ENCODE data around the gene CCDC57.

CCDC57 gene

DNA sequence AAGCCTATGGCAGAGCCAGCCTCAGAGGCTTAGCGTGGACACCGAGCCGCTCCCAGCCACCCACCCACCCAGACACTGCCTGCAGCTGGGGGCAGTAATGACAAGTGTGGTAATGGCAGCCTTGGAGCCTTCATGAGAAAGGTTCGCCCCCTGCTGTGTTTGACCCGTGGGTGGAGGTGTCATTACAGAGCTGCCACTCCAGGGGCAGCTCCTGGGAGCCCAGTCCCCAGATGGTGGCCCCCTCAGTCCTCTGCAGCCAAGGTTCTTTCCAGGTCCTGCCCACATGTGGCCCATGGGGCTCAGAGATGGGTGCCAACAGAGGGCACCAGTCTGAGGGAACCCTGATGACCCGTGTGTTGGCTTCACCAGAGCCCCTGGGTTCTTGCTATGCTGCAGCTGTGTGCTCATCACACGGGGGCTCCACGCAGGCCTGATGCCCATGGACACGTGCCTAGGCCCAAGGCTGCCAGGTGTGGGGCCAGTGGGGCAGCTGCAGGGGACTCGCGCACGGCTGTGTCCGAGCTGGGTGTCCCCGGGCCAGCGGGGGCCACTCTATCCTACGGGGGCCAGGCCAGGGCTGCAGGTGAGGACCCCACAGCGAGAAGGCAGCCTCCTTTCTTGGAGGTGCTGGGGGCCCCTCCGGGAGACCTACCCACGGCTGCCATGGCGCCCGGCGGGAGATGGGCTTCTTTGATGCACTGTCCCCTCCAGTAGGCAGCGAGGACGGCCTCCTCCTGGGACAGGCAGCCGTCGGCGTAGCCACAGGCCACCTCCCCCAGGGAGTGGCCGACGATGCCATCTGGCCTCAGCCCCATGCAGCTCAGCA lies 122.7 kb downstream of the CCDC57 start:
- no peak for DNase-seq

DNA sequence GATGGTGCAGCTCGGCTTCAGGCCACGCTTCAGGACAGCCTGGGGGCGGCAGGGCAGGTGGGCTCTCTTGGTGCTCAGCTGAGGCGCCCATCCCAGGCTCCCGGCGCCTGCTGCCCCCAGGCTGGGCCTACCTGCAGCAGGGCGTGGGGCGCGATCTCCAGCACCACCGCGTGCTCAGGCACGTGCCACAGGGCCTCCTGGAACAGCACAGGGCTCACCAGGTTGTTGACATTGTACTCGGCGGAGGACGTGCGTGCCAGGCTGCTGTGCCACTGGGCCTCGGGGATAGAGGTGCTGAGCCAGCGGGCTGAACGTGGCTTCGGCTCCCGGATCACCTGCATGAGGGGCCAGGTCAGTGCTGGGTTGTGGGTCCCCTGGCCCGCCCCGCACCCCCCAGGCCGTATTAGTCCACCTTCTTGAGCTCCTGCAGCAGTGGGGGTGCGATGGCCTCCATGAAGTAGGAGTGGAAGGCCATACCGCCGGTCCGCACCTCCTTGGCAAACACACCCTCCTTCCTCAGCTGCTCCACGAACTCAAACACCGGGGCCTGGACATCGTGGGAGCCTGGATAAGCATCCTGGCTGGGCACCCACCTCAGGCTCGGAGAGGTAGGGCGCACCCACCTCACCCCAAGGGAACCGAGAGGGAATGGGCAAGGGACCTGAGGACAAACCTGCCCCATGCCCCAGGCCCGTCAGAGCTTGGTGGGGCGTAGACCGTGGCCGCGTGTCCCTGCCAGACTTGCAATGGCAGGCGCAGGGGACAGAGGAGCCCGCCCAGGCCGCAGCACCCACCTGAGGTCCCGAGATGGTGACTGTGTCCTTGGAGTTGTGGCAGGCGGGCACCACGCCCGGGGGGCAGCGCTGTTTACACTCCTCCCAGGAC lies 123.6 kb downstream of the CCDC57 start:
- DNase-seq = no peak

DNA sequence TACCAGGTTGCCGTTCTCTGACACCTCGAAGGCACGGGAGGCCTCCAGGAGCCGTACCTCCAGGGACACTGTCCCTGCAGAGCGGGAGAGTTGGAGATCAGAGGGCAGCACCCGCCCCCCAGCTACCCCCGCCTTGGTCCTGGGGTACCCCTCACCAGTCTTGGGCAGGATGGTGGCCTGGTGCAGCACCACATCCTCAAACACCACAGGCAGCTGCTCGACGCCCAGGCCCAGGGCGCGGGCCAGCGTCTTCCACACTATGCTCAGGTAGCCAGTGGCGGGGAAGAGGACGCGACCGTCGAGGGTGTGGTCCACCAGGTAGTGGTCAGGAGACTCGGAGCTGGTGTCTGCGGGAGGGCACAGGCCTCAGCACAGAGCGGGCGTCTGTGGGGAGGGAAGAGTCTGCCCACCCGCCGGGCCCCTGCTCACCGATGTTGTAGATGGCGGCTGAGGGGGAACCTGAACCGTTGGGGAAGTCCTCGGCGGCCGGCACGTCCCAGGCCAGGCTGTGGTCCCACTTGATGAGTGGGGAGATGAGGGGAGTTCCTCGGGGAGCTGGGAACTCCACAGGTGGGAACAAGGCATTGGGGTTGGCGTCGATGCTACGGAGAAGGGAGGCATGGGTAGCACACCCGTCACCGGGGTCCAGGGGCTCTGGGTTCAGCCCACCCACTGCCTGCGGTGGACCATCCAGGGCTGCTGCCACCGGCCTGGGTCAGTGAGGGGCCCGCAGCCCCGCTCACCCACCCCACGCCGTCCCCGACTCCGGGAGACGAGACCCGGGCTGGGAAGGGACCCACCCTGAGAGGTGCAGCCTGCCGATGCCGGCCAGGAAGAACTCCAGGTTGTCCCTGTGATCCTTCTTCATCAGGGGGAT lies 124.4 kb downstream of the CCDC57 start:
- no peak for DNase-seq

DNA sequence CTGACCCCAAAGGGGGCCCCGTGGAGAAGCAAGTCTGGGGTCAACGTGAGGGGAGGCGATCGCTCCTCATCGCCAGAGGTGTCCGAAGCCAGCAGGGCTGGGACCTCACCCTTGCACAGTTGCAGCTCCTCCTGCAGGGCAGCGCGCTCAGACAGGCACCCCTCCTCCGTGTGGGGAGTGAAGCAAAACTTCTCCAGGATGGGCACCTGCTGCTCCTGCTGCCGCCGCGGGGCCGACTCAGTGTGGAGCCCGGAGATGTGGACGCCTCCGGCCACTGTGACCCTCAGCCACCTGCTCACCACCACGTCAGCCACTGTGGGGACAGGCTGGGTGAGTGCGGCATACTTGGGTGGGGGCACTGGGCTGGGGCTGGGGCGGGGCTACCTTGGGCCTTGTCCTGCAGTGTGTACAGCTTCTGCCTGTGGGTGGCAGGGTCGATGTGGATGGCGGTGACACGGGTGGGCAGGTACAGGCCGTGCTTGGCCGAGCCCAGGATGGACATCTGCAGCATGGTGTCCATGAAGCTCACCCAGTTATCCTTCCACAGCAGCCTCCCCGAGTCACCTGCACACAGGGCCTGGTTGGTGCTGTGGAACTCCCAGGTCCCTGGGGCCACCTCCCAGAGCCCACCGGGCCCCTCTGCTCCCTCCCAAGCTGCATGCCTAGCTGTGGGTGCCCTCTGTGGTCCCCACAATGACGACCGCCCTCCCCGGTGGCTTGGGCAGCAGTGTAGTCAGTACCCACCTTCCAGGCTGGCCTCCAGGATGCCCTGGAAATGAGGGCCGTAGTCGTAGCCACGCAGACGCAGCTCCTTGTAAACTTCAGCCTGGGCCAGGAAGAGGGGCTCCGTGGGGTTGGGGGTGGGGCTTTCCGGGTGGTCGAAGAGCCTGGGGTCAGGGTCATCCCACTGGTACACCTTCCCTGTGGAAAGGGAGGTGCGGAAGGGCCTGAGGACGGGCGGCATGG lies 125.4 kb downstream of the CCDC57 start:
- no peak for DNase-seq

DNA sequence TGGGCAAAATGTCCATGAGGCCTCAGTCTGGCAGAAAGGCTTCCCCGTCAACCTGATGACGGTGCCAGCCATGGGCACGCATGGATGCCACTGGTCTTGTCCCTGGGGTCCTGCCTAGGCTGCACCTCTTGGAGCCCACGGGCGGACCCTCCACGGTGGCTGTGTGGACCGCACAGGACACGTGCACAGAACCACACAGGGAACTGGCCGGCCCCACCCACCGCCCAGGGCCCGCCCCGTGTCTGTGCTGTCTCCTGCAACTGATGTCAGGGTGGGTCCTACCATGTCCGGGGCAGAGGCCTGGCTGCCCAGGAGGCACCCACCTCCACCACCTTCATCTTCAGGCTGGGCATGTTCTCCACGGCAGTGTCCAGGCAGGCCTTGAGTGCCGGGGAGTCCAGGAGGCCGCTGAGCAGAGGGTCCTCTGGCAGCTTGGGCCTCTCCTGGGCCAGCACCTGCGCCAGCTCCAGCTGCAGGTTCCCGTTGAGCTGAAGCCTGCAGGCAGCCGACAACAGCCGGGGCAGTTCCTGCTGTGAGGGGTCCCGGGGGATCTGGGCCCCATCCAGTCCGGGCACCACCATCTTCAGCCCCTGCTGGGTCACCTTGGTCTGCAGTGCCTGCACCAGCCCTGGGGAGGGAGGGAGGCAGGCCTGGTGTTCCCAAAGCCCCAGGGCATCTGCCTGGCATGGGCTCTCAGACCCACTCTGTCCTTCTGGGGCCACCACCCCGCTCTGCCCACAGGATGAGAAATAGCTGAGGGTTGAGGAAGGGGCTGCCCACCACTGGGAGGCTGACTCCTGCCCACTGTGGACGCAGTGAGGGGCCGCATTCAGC lies 126.5 kb downstream of the CCDC57 start:
- no peak for DNase-seq

DNA sequence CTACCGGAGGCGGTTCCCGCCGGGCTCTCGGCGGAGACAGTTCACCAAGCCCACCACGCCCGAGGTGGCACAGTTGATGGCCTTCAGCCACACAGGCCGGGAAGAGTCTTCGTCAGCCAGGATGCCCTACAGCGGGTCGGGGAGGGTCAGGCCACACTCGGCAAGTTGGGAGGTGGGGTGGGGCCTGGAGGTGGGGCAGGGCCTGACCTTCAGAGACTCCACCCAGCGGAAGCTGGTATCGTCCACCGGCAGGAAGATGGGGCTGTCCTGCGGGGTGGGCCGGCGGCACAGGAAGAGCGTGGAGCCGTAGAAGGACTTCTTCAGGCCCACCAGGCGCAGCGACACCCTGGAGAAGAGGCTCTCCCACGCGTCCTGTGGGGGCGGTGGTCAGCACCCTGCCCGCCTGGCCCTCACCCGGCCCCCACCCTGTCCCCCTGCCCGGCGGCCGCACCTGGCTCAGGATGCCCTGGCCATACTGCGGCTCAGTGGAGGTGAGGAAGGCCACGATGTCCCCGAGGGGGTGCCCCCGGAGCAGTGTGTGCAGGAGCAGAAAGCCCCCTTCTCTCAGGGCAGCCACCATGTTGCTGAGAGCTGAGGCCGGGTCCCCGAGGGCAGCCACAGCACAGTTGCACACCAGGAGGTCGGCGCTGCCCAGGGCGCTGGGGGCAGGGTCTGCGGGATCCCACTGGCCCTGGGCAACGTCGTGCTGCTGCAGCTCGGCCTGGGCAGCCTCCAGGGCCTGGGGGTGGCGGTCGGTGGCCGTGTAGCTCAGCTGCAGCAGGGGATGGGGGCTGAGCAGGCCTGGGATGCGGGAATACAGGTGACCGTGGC lies 127.4 kb downstream of the CCDC57 start:
- DNase-seq = no peak

DNA sequence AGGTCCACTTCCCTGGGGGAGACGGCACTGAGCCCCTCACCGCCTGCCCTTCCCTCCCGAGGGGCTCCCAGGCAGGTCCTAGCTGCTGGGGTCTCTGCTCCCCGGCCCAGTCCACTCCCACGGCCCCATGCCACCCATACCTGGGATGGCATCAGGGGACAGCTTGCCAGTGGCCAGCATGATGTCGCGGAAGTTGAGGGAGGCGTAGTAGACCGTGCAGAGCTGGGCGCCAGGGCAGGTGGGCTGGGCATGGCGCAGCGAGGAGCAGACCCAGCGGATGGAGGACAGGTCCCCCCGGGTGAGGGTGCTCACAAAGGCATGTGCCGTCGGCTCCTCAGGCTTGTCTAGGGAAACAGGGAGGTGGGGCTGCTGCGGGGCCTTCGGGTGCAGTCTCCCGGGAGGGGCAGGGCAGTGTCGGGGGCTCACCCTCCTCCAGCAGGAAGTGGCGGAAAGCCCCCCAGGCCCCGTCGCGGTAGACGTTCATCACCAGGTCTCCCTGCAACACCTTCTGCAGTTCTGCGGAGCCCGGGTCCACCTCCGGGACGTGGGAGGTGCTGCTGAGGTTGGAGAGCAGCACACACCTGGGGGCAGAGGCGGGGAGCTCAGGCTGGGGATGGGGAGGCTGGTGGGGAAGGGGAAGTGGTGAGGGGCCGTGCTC lies 128.1 kb downstream of the CCDC57 start:
- DNase-seq = no peak

DNA sequence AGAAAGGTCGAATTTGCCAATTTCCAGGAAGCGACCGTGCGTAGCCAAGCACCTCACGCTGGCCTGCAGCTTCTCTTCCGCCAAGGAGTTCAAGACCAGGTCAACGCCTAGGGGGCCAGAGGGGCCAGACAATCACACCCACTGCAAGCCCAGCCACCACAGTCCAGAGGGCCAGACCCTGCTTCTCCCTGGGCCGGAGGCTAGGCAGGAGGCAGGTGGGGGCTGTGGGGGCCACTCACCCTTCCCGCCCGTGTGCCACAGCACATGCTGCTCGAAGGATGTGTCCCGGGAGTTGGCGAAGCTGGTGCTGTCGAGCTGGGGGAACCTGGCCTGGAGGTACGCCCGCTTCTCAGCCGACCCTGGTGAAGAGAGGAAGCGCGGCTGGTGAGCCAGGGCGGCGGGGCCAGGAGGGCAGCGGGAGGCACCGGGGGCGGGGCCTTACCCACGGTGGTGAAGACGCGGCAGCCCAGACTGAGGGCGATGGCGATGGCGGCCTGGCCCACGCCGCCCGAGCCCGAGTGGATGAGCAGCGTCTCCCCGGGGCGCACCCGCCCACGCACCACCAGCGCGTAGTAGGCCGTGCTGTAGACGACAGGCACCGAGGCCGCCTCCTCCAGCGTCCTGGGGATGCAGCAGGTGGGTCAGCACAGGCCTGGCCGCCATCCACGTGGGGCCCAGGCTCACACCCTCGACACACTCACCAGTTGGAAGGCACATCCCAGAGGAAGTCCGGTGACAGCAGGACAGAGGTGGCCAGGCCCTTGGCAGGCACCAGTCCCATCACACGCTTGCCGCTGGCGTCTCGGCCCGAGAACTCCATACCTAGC lies 128.9 kb downstream of the CCDC57 start:
- no peak for DNase-seq

DNA sequence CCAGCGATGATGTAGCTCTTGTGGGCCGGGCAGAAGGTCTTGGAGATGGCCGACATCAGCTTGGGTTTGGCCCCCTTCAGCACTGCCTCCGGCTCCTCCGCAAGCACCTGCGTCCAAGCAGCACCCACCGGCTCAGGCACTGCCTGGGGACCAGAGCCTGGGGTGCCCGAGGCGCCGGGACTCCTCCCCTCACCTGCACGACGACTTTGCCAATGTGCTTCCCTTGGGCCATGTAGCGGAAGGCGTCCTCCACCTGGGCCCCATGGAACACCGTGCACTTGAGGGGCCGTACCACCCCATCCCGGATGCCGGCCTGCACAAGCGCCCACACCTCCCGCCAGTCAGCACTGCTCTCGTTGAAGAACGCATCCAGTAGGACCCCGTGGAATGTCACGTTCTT lies 129.6 kb downstream of the CCDC57 start:
- DNase-seq = no peak

DNA sequence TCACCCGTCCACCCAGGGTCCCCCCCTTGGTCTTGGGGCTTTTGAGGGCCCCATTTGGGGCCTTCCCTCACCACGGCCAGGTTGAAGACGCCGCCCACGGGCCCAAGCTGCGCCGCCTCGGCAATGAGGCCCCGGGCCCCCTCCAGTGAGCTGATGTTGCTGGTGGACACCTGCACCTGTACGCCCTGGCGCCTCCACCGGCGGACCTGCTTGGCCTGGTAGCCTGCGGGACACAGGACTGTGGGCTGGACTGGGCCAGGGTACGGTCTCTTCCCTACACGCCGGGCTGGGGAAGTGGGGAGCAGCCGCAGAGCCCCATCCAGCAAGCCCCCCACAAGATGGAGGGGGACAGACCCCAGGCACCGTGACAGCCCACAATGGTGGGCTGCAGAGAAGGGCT lies 130.2 kb downstream of the CCDC57 start:
- DNase-seq = no peak

DNA sequence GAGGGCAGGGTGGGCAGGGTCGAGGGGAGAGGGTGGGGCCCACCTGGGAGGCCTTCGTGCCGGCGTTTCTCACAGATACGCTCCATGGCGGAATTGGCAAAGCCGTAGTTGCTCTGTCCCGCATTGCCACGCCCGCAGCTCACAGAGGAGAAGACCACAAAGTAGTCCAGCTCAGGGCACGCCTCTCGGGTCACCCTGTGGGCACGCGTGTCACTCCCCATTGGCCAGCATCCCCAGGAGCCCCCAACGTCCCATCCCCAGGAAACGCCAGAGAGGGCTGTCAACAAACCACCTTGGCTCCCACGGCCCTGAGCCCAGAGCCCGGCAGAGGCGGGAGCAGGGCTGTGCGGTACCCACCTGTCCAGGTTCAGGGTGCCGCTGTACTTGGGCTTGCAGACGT lies 130.7 kb downstream of the CCDC57 start:
- no peak for DNase-seq

DNA sequence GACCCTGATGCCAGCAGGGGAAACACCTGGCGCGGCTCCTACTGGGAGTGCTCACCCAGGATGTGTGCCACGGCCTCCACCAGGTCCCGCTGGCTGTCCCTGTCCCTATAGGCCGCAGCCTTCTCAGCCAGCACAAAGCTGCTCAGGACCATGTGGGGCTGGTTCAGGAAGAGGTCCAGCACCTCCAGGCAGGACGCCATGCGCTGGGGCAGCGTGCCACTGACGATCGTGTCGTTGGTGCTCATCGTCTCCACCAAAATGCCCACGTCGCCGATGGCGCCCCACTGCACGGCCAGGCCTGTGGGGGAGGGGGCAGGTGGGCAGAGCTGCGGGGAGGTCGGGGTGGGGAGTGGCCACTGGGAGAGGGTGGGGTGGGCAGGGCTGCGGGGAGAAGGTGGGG lies 131.1 kb downstream of the CCDC57 start:
- DNase-seq = no peak

DNA sequence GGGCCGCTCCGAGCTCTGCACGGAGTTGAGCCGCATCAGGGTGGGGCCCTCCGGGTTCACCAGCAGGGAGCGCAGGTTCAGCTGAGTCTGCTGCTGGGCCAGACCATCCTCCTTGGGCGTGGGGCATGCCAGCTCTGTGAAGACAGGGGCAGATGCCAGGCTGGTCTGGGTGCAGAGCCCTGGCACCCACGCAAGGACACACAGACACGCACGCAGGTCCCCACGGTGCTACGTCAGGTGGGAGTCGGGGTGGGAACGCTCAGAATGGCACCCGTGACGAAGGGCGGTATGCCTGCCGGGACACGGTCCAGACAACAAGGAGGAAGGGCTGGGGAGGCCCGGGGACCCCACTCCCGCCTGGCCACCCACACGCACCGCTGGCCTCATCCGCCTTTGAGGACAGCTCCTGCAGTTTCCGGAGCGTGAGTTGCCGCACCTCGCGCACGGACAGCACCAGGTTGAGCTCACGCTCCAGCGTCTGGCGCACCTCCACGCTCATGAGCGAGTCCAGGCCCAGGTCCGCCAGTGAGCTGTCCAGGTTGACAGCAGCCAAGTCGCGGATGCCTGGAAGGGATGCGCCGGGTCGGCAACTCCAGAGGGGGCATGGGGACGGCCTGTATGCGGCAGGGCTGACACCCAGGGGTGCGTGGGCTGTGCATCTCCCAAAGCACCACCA lies 131.7 kb downstream of the CCDC57 start:
- DNase-seq = no peak

DNA sequence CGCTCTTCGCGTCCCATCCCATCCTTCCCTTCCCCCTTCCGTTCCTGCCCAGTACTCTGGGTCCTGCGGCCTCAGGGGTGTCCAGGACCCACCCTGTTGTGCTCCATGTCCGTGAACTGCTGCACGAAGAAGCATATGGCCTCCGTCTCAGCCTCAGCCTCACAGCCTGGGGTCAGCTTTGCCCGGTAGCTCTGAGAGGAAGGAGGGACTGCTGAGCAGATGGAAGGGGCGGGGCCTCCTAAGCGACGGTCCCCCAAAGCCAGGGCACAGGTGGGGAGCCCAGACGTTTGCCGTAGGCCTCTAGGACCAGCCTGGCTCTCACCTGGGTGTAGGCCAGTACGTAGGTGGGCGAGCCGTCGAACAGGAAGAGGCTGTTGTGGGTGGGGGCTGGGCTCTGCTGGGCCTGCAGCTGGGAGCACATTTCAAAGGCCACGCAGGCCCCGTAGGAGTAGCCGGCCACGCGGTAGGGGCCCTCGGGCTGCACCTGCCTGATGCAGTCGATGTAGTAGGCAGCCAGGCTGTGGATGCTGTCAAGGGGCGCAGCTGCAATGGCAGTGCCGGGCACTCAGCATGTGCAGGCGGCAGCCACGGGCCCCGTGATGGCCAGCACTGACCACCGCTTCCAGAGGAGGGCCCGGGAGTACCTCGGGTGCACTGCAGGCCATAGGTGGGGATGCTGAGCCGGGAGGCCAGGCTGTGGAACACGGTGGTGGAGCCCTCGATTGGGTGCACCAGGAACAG lies 132.4 kb downstream of the CCDC57 start:
- no peak for DNase-seq

DNA sequence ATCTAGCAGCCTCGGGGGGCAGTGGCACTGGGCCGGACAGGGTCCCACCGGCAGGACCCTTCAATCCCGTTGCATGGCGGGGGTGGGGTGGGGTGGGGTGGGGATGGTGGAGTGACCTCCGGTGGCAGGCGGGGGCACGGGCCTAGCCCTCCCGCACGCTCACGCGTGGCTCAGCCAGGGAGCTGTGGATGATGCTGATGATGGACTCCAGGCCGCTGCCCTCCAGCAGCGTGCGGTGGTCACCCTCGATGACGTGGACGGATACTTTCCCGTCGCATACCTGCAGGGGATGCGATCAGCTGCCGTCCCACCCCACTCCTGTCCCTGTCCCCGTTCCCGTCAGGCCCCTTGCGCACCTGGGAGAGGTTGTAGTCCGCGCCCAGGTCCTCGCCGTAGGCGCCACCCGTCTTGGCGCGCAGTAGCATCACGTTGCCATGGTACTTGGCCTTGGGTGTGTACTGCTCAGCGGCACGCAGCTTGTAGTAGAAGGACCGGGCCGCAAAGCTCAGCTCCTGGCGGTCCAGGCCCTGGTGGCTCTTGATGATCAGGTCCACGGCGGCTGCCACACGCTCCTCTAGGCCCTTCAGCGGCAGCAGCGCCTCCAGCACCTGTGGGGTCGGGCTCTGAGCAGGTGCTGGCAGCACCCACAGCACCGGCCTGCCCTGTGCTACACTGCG lies 133.5 kb downstream of the CCDC57 start:
- no peak for DNase-seq

DNA sequence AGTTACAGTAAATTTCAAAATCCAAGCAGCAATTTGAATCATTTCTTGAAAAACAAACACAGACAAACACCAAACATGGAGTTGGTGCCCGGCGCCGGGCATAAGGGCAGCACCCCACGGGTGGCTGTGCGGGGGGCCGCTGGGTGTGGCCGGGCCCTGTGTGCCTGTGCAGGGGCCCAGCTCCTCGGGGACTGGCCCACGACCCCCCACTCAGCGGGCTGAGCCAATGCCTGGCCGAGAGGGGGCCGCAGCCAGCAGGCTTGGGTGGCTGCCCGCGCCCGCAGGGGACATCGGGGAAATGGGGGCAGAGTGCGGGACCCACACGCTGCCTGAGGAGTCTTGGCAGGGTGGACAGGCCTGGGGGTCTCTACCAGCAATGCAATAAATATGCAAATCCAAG lies 134.2 kb downstream of the CCDC57 start:
- no peak for DNase-seq

Data from activated CD4-positive, CD25-positive, alpha-beta regulatory T cell (primary cell).